ENCODE results near the gene DIS3L2.

DIS3L2 gene

GRCh38 chr2:231961349-231962166 is at the start of gene DIS3L2:
Gene DIS3L2, plus strand, starts transcription at chr2:231961713. Its CDS starts 53,215 bp downstream, at chr2:232014928.
- H3K4me3 ChIP-seq (replicated peaks; ENCODE audit: low read depth, low read length) = peak within 1 kb of the TSS; percentile 91
- no peak for DNase-seq (ENCODE audit: extremely low read depth, low read depth)
- no peak for TF ChIP-seq CTCF (IDR thresholded peaks at IDR 0.05; ENCODE audit: low read depth, low read length, missing control alignments)

DNA sequence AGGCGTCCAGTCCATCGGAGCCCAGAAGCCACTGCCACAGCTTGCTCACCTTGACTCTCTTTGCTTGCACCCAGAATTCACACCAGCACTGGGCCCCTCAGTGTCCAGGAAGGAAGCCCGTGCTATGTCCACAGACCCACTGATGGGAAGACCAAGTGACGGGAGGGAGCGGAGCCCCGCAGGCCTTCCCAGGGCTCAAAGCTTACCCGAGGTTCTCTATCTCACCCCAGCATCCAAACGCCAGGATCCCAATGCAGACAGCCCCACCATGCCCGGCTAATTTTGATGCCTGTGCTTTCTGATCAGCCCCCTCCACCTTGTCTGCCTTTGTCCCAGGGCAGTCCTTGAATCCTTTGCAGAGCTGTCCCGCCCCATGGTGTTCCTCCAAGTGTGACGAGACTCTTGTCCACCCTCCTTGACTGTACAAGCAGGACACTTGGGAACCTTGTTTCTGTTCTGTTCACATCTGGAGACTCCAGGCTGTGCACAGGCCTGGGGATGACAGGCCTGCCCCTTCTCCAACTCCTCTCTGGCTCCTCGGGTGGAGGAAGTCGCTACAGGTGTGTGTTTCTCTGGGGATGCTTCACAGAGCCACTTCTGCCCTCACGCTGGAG is 47.3 kb upstream of the DIS3L2 start:
- H3K4me3 ChIP-seq (replicated peaks; ENCODE audit: low read depth, low read length) = no peak overlapping the region
- TF ChIP-seq CTCF (IDR thresholded peaks at IDR 0.05; ENCODE audit: low read depth, low read length, missing control alignments) = no peak
- no peak for DNase-seq (ENCODE audit: extremely low read depth, low read depth)

DNA sequence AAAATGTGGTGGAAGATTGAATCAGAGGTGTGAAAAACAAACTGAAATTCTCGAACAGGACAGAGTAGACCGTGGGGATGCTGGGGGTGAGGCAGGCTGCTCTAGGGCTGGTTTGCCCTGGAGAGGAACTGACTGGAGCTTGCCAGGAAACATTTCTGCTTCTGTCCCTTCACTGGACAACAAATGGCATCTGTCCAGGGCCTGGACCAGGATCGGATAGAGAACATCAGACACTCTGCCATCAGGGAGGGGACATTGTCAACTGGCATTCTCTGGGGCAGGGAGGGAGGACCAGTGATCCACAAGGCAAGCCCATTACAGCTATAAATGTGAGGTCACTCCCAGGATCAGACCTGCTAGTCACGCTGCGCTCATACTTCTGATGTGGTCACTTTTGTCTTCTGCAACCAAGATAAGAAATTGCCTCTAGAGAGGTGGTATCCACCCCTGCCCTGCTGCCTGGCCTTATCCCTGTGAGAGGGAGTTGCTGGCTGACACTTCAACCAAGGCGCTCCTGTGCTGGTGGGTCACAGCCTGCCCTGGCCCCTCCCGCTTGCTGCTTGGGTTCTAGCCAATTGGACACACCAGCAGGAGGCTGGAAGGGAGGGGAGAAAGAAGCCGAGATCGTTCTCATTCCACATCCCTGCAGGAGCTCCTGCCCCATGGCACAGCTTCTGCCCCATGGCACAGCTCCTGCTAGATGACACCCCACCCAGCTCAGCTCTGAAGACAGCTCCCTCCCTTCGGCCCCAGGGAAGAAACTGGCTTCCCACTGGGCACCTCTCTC is 44.0 kb upstream of the DIS3L2 start:
- TF ChIP-seq CTCF (IDR thresholded peaks at IDR 0.05; ENCODE audit: low read depth, low read length, missing control alignments) = no peak
- H3K4me3 ChIP-seq (replicated peaks; ENCODE audit: low read depth, low read length) = no peak overlapping the region
- DNase-seq (ENCODE audit: extremely low read depth, low read depth) = no peak

DNA sequence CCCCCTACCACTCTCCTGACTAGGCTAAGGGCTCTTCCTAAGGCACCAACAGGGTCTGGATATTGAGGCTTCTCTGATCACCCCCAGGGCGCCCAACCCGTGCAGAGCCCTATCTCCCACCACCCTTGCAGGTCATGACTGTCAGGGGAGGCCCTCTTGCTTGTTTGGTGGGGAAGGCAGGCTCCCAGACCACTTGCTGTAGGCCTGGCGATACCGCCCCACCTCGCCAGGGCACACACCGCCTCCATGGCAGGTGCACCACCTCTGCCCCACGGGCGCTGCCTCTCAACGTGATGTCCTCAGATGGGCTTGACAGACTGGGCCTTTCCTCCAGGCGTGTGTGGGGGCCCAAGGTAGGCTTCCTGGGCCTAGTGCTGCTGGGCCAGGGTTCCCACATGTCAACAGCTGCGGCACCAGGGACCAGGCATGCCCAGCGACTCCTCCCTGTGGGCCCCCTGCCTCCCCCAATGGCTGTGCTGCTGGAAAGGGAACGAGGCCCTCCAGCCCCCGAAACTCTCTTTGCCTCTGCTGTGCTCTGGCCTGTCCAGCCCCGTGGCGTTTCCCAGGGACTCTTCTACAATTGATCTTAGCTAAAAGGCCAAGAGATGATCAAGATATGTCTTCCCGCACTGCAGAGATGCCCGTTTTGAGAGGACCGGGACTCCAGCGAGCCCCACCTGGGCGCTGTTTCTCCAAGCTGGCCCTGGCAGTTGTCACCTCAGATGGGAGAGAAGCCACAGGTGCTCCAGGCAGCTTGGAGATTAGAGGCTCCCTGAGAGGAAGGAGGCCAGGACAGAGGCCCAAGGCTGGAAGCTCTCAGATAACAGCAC is 42.8 kb upstream of the DIS3L2 start:
- TF ChIP-seq CTCF (IDR thresholded peaks at IDR 0.05; ENCODE audit: low read depth, low read length, missing control alignments) = no peak
- H3K4me3 ChIP-seq (replicated peaks; ENCODE audit: low read depth, low read length) = no peak overlapping the region
- DNase-seq (ENCODE audit: extremely low read depth, low read depth) = no peak

GRCh38 chr2:231919341-231920035 is 42.0 kb upstream of the DIS3L2 start:
- no peak for TF ChIP-seq CTCF (IDR thresholded peaks at IDR 0.05; ENCODE audit: low read depth, low read length, missing control alignments)
- DNase-seq (ENCODE audit: extremely low read depth, low read depth) = no peak
- no peak overlapping the region for H3K4me3 ChIP-seq (replicated peaks; ENCODE audit: low read depth, low read length)

DNA sequence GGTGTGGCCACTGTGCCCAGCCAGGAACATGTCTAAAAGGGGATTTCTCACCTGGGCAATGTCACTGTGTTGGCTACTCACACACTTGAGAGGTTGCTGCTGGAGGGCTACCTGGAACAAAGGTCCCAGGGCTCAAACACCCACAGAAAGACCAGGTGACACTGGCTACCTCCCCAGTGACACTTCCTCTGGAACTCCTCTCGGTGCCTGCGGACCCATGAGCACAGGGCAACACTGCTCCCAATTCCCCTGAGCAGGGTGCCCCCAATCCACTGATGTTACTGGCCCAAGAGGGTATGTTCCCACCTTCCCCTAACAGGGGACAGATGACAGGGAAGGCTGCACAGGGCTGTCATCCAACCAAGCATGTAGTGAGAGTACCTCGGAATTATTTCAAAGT is 41.1 kb upstream of the DIS3L2 start:
- DNase-seq (ENCODE audit: extremely low read depth, low read depth) = no peak
- TF ChIP-seq CTCF (IDR thresholded peaks at IDR 0.05; ENCODE audit: low read depth, low read length, missing control alignments) = no peak
- no peak overlapping the region for H3K4me3 ChIP-seq (replicated peaks; ENCODE audit: low read depth, low read length)

Measured in HFF-Myc (cell line).